ENCODE results near the gene DYNC1I1. TPM values are rescaled to one million over a fixed set of nuclear protein-coding genes. Genes with fewer than 3 reads are reported as not detected.

DYNC1I1 gene
- total RNA-seq, 6 donors from 2014 or later = 0.46 to 3.1 (median 1.7) TPM; not detected in 1

GRCh38 chr7:95737828-95738505 is 34.4 kb upstream of the DYNC1I1 start:
- Histone ChIP-seq H3K27ac (no peak overlapping the region), H3K27me3 (no peaks in the 10 kb centered on the region), H3K36me3 (no peaks in the 10 kb centered on the region), H3K4me3 (no peak overlapping the region), H3K9me3 (no peaks in the 10 kb centered on the region), H3K4me1 (no peaks in the 10 kb centered on the region)
- TF ChIP-seq POLR2A (IDR thresholded peaks at IDR 0.05) (no peak), POLR2AphosphoS5 (IDR thresholded peaks at IDR 0.05) (no peak), EP300 (IDR thresholded peaks at IDR 0.05) (no peak), CTCF (IDR thresholded peaks at IDR 0.05) (no peak)
- WGBS, 2 donors = 76% methylated on average over 3 of the region's 3 CpGs; no CpG with 5 or more reads in 1 of the 2 donors
- ATAC-seq (ENCODE audit: low FRiP score in 2 of 2) (no peak), DNase-seq (no peak)

DNA sequence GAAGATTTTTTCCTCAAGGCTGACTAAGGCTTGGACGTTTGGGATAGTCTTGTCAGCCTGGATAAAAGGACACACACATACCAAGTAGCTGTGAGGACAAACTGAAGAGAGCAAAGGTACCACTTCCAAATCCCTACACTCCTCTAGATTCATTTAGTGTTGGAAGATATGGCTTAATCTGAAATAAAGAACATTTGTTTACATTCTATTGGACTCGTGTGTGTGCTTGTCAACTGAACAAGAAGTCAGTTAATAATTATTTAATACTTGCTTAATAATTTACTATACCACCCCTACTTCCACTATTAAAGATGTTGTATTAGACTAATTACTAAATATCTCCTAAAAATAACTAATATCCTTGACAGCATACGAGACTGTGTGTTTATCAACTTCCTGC is 23.3 kb upstream of the DYNC1I1 start:
- H3K4me3 ChIP-seq = no peak overlapping the region
- WGBS, 2 donors = 37 to 41% methylated on average over 3 of the region's 3 CpGs
- no peaks in the 10 kb centered on the region for H3K9me3 ChIP-seq
- no peak for DNase-seq
- no peaks in the 10 kb centered on the region for H3K36me3 ChIP-seq
- H3K27ac ChIP-seq = no peak overlapping the region
- no peaks in the 10 kb centered on the region for H3K27me3 ChIP-seq
- TF ChIP-seq POLR2A (IDR thresholded peaks at IDR 0.05) = no peak
- TF ChIP-seq CTCF (IDR thresholded peaks at IDR 0.05) = no peak
- no peak for TF ChIP-seq POLR2AphosphoS5 (IDR thresholded peaks at IDR 0.05)
- H3K4me1 ChIP-seq = no peaks in the 10 kb centered on the region
- ATAC-seq (ENCODE audit: low FRiP score in 2 of 2) = no peak

GRCh38 chr7:95749515-95749914 is 22.8 kb upstream of the DYNC1I1 start:
- ATAC-seq (ENCODE audit: low FRiP score in 2 of 2) = no peak
- Histone ChIP-seq H3K36me3 (no peaks in the 10 kb centered on the region), H3K4me3 (no peak overlapping the region), H3K9me3 (no peaks in the 10 kb centered on the region), H3K27ac (no peak overlapping the region), H3K27me3 (no peaks in the 10 kb centered on the region), H3K4me1 (no peaks in the 10 kb centered on the region)
- TF ChIP-seq EP300 (IDR thresholded peaks at IDR 0.05) = no peak
- TF ChIP-seq CTCF (IDR thresholded peaks at IDR 0.05) = no peak
- TF ChIP-seq POLR2AphosphoS5 (IDR thresholded peaks at IDR 0.05) = no peak
- TF ChIP-seq POLR2A (IDR thresholded peaks at IDR 0.05) = no peak
- DNase-seq = no peak

- H3K4me3 ChIP-seq = no peak overlapping the region
- no peak overlapping the region for H3K27ac ChIP-seq
- H3K4me1 ChIP-seq = no peaks in the 10 kb centered on the region
- TF ChIP-seq CTCF (IDR thresholded peaks at IDR 0.05) (no peak), POLR2AphosphoS5 (IDR thresholded peaks at IDR 0.05) (no peak), EP300 (IDR thresholded peaks at IDR 0.05) (no peak), POLR2A (IDR thresholded peaks at IDR 0.05) (no peak)
- no peak for DNase-seq
- no peaks in the 10 kb centered on the region for H3K36me3 ChIP-seq
- no peak for ATAC-seq (ENCODE audit: low FRiP score in 2 of 2)
- H3K27me3 ChIP-seq = no peaks in the 10 kb centered on the region
- H3K9me3 ChIP-seq = no peaks in the 10 kb centered on the region
Observed at GRCh38 chr7:95753440-95753839, 18.9 kb upstream of the DYNC1I1 start.

- H3K27ac ChIP-seq = no peak overlapping the region
- no peaks in the 10 kb centered on the region for H3K27me3 ChIP-seq
- no peaks in the 10 kb centered on the region for H3K4me1 ChIP-seq
- 83% methylated on average over 6 of the region's 6 CpGs for WGBS, 2 donors
- DNase-seq (no peak), ATAC-seq (ENCODE audit: low FRiP score in 2 of 2) (no peak)
- no peaks in the 10 kb centered on the region for H3K9me3 ChIP-seq
- no peaks in the 10 kb centered on the region for H3K36me3 ChIP-seq
- no peak for TF ChIP-seq CTCF (IDR thresholded peaks at IDR 0.05)
- no peak for TF ChIP-seq EP300 (IDR thresholded peaks at IDR 0.05)
- no peak for TF ChIP-seq POLR2AphosphoS5 (IDR thresholded peaks at IDR 0.05)
- no peak for TF ChIP-seq POLR2A (IDR thresholded peaks at IDR 0.05)
- H3K4me3 ChIP-seq = no peak overlapping the region
Observed at GRCh38 chr7:95755277-95755934, 16.9 kb upstream of the DYNC1I1 start.

Measured in upper lobe of left lung (tissue), 6 donors.